Muscle layer of colon (tissue), 2 donors: ENCODE measurements around the gene CMTM4.
A peak's percentile ranks its signal among the peaks of the same experiment; 100 is the strongest.

Experiments used
- H3K27ac ChIP-seq: one replicate; pipeline ENCODE4 v1.7.0; 2013; ENCODE audit warnings: low read depth, mild to moderate bottlenecking, low read length, moderate library complexity
- H3K27me3 ChIP-seq, 2 donors: one replicate each; pipeline ENCODE4 v1.7.0; 2013; ENCODE audit warnings: low read length in 2 of 2, mild to moderate bottlenecking in 2 of 2; ENCODE audit not compliant: insufficient read depth in 2 of 2, control insufficient read depth in 1 of 2
- H3K36me3 ChIP-seq: one replicate; pipeline ENCODE4 v1.7.0; 2013; ENCODE audit warnings: mild to moderate bottlenecking, low read length; ENCODE audit not compliant: insufficient read depth
- H3K4me1 ChIP-seq: one replicate; pipeline ENCODE4 v1.7.0; 2013; ENCODE audit warnings: mild to moderate bottlenecking, low read length; ENCODE audit not compliant: insufficient read depth
- H3K4me3 ChIP-seq, 2 donors: one replicate each; pipeline ENCODE4 v1.7.0; 2013; ENCODE audit warnings: low read length in 2 of 2, low read depth in 1 of 2, mild to moderate bottlenecking in 1 of 2, moderate library complexity in 1 of 2
- H3K9ac ChIP-seq: one replicate; pipeline ENCODE4 v1.7.0; 2013; ENCODE audit warnings: low read length
- H3K9me3 ChIP-seq: one replicate; pipeline ENCODE4 v1.7.0; 2013; ENCODE audit warnings: mild to moderate bottlenecking, low read length
- donor health status: abdominal sarcoma.
- donor health status: Adenocarcinoma of cecum.

Gene CMTM4

GRCh38 chr16:66652661-66653360 lies 43.7 kb downstream of the CMTM4 start:
- no peak overlapping the region for H3K9ac ChIP-seq
- H3K36me3 ChIP-seq, result no peaks in the 10 kb centered on the region
- H3K4me1 ChIP-seq, result peaks cover 4% of the 10 kb centered on the region

GRCh38 chr16:66651965-66652364 lies 44.6 kb downstream of the CMTM4 start:
- Histone ChIP-seq H3K36me3 (no peaks in the 10 kb centered on the region), H3K27me3 (no peaks in the 10 kb centered on the region), H3K4me1 (peaks cover 4% of the 10 kb centered on the region), H3K9me3 (no peaks in the 10 kb centered on the region), H3K4me3 (no peak overlapping the region), H3K9ac (no peak overlapping the region), H3K27ac (no peak overlapping the region)

More at GRCh38 chr16:66652661-66653360, 43.7 kb downstream of the CMTM4 start:
- H3K4me3 ChIP-seq, result no peak overlapping the region
- H3K9me3 ChIP-seq, result no peaks in the 10 kb centered on the region
- no peak overlapping the region for H3K27ac ChIP-seq
- no peaks in the 10 kb centered on the region for H3K27me3 ChIP-seq

- no peak overlapping the region for H3K9ac ChIP-seq
- H3K4me3 ChIP-seq, result peak overlapping the region in 1 of 2 donors; percentile 43
- H3K4me1 ChIP-seq, result peaks cover 4% of the 10 kb centered on the region
- H3K9me3 ChIP-seq, result no peaks in the 10 kb centered on the region
- H3K36me3 ChIP-seq, result no peaks in the 10 kb centered on the region
- no peak overlapping the region for H3K27ac ChIP-seq
- H3K27me3 ChIP-seq, result no peaks in the 10 kb centered on the region
Measured at GRCh38 chr16:66651474-66651765, 45.1 kb downstream of the CMTM4 start.

GRCh38 chr16:66650707-66651473 lies 45.7 kb downstream of the CMTM4 start:
- Histone ChIP-seq H3K36me3 (no peaks in the 10 kb centered on the region), H3K4me1 (peaks cover 4% of the 10 kb centered on the region), H3K9ac (no peak overlapping the region), H3K27me3 (no peaks in the 10 kb centered on the region), H3K27ac (no peak overlapping the region), H3K4me3 (peak overlapping the region in 1 of 2 donors; percentile 43), H3K9me3 (no peaks in the 10 kb centered on the region)

- Histone ChIP-seq H3K27ac (no peak overlapping the region), H3K9me3 (no peaks in the 10 kb centered on the region), H3K4me1 (peaks cover 4% of the 10 kb centered on the region), H3K4me3 (no peak overlapping the region), H3K27me3 (no peaks in the 10 kb centered on the region), H3K9ac (no peak overlapping the region), H3K36me3 (no peaks in the 10 kb centered on the region)
Measured at GRCh38 chr16:66649636-66650205, 46.8 kb downstream of the CMTM4 start.

GRCh38 chr16:66649167-66649566 lies 47.4 kb downstream of the CMTM4 start:
- Histone ChIP-seq H3K27ac (no peak overlapping the region), H3K4me1 (peaks cover 4% of the 10 kb centered on the region), H3K27me3 (no peaks in the 10 kb centered on the region)

GRCh38 chr16:66647866-66648265 lies 48.7 kb downstream of the CMTM4 start:
- no peaks in the 10 kb centered on the region for H3K36me3 ChIP-seq
- H3K9me3 ChIP-seq, result no peaks in the 10 kb centered on the region
- no peak overlapping the region for H3K9ac ChIP-seq
- H3K4me3 ChIP-seq, result no peak overlapping the region
- no peak overlapping the region for H3K27ac ChIP-seq
- peaks cover 4% of the 10 kb centered on the region for H3K4me1 ChIP-seq
- H3K27me3 ChIP-seq, result no peaks in the 10 kb centered on the region

More at GRCh38 chr16:66649167-66649566, 47.4 kb downstream of the CMTM4 start:
- H3K9ac ChIP-seq, result no peak overlapping the region
- H3K9me3 ChIP-seq, result no peaks in the 10 kb centered on the region
- no peaks in the 10 kb centered on the region for H3K36me3 ChIP-seq
- no peak overlapping the region for H3K4me3 ChIP-seq

- Histone ChIP-seq H3K27ac (no peak overlapping the region), H3K4me3 (no peak overlapping the region), H3K36me3 (no peaks in the 10 kb centered on the region), H3K27me3 (no peaks in the 10 kb centered on the region), H3K4me1 (no peaks in the 10 kb centered on the region), H3K9me3 (no peaks in the 10 kb centered on the region), H3K9ac (no peak overlapping the region)
Measured at GRCh38 chr16:66641387-66641786, 55.2 kb downstream of the CMTM4 start.

GRCh38 chr16:66640724-66641314 lies 55.7 kb downstream of the CMTM4 start:
- H3K4me1 ChIP-seq, result no peaks in the 10 kb centered on the region
- H3K9ac ChIP-seq, result no peak overlapping the region
- no peaks in the 10 kb centered on the region for H3K9me3 ChIP-seq
- H3K4me3 ChIP-seq, result no peak overlapping the region
- H3K27me3 ChIP-seq, result no peaks in the 10 kb centered on the region
- H3K36me3 ChIP-seq, result no peaks in the 10 kb centered on the region
- H3K27ac ChIP-seq, result no peak overlapping the region

- Histone ChIP-seq H3K4me3 (no peak overlapping the region), H3K27me3 (no peaks in the 10 kb centered on the region), H3K9me3 (no peaks in the 10 kb centered on the region), H3K4me1 (no peaks in the 10 kb centered on the region), H3K36me3 (no peaks in the 10 kb centered on the region), H3K27ac (no peak overlapping the region), H3K9ac (no peak overlapping the region)
Measured at GRCh38 chr16:66639091-66639885, 57.3 kb downstream of the CMTM4 start.

GRCh38 chr16:66637806-66638205 lies 58.7 kb downstream of the CMTM4 start:
- no peak overlapping the region for H3K27ac ChIP-seq
- no peaks in the 10 kb centered on the region for H3K9me3 ChIP-seq
- no peaks in the 10 kb centered on the region for H3K36me3 ChIP-seq
- H3K9ac ChIP-seq, result no peak overlapping the region
- no peaks in the 10 kb centered on the region for H3K4me1 ChIP-seq
- H3K4me3 ChIP-seq, result no peak overlapping the region
- H3K27me3 ChIP-seq, result no peaks in the 10 kb centered on the region
